ENCODE measurements around the gene CEP126.

DNA sequence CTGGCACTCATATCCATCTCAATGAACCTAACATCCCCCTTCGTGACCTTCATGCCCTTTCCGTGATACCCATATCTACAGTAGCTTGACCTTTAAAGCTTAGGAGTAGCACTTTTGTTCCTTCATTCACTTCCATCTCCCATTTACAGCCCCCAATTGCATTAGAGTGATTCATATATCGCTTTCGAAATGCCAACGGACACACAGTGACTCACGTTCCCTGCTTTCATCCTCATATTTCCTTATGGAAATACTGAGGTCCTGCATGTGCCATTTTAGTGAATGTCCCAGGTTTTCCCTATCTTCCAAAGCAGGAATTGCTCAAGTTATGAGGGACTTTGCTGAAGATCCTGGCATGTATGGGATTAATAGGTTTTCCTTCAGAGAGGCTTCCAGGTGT, 44.3 kb upstream of the CEP126 start:
- TF ChIP-seq POLR2AphosphoS5 (IDR thresholded peaks at IDR 0.05; ENCODE audit: low read depth) (no peak), EZH2 (IDR thresholded peaks at IDR 0.05; ENCODE audit: low read depth, unreplicated experiment) (no peak), JUNB (IDR thresholded peaks at IDR 0.05; ENCODE audit: unreplicated experiment) (no peak), EZH2phosphoT487 (IDR thresholded peaks at IDR 0.05; ENCODE audit: unreplicated experiment) (no peak), CREB1 (CRISPR knock-in tag; IDR thresholded peaks at IDR 0.05; ENCODE audit: low read depth) (no peak), ZNF331 (CRISPR knock-in tag; IDR thresholded peaks at IDR 0.05; ENCODE audit: low read depth) (no peak), STAT1 (IDR thresholded peaks at IDR 0.05; ENCODE audit: unreplicated experiment) (no peak)
- TF ChIP-seq, protein P1, sequence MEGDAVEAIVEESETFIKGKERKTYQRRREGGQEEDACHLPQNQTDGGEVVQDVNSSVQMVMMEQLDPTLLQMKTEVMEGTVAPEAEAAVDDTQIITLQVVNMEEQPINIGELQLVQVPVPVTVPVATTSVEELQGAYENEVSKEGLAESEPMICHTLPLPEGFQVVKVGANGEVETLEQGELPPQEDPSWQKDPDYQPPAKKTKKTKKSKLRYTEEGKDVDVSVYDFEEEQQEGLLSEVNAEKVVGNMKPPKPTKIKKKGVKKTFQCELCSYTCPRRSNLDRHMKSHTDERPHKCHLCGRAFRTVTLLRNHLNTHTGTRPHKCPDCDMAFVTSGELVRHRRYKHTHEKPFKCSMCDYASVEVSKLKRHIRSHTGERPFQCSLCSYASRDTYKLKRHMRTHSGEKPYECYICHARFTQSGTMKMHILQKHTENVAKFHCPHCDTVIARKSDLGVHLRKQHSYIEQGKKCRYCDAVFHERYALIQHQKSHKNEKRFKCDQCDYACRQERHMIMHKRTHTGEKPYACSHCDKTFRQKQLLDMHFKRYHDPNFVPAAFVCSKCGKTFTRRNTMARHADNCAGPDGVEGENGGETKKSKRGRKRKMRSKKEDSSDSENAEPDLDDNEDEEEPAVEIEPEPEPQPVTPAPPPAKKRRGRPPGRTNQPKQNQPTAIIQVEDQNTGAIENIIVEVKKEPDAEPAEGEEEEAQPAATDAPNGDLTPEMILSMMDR (conservative IDR thresholded peaks at IDR 0.05; ENCODE audit: low read depth in 2 of 2), result no peak
- TF ChIP-seq, protein P2, sequence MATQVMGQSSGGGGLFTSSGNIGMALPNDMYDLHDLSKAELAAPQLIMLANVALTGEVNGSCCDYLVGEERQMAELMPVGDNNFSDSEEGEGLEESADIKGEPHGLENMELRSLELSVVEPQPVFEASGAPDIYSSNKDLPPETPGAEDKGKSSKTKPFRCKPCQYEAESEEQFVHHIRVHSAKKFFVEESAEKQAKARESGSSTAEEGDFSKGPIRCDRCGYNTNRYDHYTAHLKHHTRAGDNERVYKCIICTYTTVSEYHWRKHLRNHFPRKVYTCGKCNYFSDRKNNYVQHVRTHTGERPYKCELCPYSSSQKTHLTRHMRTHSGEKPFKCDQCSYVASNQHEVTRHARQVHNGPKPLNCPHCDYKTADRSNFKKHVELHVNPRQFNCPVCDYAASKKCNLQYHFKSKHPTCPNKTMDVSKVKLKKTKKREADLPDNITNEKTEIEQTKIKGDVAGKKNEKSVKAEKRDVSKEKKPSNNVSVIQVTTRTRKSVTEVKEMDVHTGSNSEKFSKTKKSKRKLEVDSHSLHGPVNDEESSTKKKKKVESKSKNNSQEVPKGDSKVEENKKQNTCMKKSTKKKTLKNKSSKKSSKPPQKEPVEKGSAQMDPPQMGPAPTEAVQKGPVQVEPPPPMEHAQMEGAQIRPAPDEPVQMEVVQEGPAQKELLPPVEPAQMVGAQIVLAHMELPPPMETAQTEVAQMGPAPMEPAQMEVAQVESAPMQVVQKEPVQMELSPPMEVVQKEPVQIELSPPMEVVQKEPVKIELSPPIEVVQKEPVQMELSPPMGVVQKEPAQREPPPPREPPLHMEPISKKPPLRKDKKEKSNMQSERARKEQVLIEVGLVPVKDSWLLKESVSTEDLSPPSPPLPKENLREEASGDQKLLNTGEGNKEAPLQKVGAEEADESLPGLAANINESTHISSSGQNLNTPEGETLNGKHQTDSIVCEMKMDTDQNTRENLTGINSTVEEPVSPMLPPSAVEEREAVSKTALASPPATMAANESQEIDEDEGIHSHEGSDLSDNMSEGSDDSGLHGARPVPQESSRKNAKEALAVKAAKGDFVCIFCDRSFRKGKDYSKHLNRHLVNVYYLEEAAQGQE (IDR thresholded peaks at IDR 0.05; ENCODE audit: unreplicated experiment), result no peak
- TF ChIP-seq, protein P3, sequence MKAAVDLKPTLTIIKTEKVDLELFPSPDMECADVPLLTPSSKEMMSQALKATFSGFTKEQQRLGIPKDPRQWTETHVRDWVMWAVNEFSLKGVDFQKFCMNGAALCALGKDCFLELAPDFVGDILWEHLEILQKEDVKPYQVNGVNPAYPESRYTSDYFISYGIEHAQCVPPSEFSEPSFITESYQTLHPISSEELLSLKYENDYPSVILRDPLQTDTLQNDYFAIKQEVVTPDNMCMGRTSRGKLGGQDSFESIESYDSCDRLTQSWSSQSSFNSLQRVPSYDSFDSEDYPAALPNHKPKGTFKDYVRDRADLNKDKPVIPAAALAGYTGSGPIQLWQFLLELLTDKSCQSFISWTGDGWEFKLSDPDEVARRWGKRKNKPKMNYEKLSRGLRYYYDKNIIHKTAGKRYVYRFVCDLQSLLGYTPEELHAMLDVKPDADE (IDR thresholded peaks at IDR 0.05), result no peak

All from GM23338 (cell line).